OCI-LY7 (cell line): ENCODE results near the gene LIN7A.

ENCODE experiments used
- EZH2phosphoT487 ChIP-seq: fragments of 200-600 bp; sonication (generic); IDR thresholded peaks from 2 replicates; pipeline ENCODE4 v1.6.1; 2018; ENCODE audit warnings: low read depth, borderline replicate concordance, mild to moderate bottlenecking, mixed run types, antibody characterized with exemption, low read length, moderate library complexity, mixed read lengths
- TF ChIP-seq, protein P1 (sequence below): fragments of 200-600 bp; sonication (generic); conservative IDR thresholded peaks from 2 replicates; pipeline ENCODE4 v1.5.1; 2014; ENCODE audit warnings: mild to moderate bottlenecking, antibody characterized with exemption, low read length, moderate library complexity, mixed read lengths

DNA sequence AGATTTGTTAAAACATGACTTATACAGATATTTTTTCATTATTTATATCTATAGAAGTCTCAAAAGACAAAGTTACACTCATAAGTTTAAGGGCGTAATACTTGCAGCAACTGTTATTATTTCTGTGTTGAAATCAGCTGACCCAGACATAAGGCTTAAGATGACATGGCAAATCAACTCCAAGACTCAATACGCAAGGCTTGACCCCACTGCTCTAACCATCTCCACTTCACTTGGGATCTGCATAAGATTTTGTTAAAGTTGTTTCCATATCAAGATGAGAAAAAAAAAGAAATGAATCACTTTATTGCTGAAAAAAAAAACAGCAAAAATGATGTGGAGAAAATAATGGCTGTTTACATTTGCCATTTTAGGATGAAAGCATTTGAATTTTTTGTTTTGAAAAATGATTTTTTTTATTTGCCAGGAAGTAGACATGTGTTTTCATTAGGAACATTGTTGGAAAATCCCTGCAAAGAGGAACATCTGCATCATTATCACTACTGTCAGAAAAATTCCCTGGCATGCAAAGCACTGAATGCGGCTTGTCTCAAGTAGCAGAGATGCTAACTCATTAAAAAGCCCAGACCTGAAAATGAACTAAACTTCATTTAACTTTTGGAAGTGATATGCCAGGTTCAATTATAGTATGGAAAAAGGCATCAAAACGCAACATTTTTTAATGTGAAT lies 73.5 kb downstream of the LIN7A start:
- TF ChIP-seq, protein P1, sequence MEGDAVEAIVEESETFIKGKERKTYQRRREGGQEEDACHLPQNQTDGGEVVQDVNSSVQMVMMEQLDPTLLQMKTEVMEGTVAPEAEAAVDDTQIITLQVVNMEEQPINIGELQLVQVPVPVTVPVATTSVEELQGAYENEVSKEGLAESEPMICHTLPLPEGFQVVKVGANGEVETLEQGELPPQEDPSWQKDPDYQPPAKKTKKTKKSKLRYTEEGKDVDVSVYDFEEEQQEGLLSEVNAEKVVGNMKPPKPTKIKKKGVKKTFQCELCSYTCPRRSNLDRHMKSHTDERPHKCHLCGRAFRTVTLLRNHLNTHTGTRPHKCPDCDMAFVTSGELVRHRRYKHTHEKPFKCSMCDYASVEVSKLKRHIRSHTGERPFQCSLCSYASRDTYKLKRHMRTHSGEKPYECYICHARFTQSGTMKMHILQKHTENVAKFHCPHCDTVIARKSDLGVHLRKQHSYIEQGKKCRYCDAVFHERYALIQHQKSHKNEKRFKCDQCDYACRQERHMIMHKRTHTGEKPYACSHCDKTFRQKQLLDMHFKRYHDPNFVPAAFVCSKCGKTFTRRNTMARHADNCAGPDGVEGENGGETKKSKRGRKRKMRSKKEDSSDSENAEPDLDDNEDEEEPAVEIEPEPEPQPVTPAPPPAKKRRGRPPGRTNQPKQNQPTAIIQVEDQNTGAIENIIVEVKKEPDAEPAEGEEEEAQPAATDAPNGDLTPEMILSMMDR = no peak
- no peak for TF ChIP-seq EZH2phosphoT487
